NCI-H1436 treated with DMSO at 0.1 percent for 48 hours (cell line): ENCODE measurements around the gene POU2F1.

Experiments used
- DNase-seq: peaks from one replicate; lab custom pipeline; 2025; lab: John Stamatoyannopoulos, UW

POU2F1 gene

GRCh38 chr1:167442854-167443565 is 222.3 kb downstream of the POU2F1 start:
- no peak for DNase-seq

- DNase-seq: no peak
Measured at GRCh38 chr1:167443757-167444156, 223.1 kb downstream of the POU2F1 start.

DNA sequence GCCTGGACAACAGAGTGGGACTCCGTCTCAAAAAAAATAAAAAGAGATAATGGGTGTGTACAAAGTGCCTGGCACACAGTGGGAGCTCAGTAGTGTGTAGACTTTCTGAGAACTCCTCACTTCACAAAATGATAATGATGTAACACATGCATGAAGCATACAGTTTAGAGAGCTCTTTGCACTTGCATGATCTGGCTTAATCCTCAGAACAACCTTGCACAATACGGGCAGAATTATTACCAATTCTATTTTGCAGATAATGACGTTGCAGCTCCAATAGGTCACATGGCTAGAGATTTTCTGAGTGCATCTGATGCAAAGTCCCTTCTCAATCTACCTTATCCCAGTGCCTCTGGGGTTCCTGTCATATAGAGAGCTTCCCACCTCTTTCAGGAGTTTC is 226.3 kb downstream of the POU2F1 start:
- DNase-seq: no peak

GRCh38 chr1:167447521-167448136 is 226.9 kb downstream of the POU2F1 start:
- DNase-seq: no peak

GRCh38 chr1:167450843-167451242 is 230.2 kb downstream of the POU2F1 start:
- DNase-seq: no peak

DNA sequence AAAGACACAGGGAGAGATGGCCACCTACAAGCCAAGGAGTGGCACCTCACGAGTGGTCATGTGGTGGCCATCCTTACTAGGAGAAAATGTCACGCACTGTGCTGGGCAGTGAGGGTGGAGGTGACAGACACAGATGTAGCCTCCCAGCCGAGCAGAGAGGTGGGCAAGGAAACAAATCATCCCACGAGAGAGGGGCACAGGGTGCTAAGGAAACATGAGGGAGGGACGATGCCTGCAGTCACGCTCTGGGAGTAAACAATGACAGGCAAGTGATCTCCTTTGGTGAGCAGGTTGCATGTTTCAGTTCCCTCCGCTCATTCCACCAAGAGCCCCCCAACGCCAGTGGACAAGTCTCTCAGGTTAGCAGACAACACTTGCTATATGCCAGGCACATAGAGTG is 231.8 kb downstream of the POU2F1 start:
- DNase-seq: no peak

- no peak for DNase-seq
Measured at GRCh38 chr1:167453123-167453522, 232.4 kb downstream of the POU2F1 start.

DNA sequence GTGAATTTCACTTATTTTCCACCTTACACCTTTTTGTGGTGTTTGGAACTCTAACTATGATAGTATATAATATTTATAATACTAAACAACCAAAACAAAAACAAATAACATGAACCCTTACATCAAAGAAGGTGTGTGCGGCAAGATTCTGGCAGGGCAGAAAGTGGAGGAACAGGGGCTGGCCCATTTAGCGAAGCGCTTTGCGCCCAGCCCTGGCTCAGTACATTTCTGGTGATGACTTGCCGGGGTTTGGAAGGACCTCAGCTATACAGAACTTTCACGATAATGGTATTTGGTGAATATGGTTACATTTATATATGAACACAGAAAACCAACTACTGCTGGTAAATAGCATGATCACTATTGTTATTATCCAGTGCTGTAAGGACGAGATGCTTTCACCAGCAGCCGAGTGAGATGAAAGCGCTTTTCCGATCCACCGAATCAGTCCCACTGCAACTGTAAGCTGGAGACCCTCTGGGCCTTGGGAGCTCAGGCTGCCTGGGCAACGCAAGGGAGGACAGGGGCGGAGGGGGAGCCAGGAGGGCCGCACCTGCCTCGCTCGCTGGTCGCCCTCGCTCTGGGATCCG is 233.7 kb downstream of the POU2F1 start:
- no peak for DNase-seq

DNA sequence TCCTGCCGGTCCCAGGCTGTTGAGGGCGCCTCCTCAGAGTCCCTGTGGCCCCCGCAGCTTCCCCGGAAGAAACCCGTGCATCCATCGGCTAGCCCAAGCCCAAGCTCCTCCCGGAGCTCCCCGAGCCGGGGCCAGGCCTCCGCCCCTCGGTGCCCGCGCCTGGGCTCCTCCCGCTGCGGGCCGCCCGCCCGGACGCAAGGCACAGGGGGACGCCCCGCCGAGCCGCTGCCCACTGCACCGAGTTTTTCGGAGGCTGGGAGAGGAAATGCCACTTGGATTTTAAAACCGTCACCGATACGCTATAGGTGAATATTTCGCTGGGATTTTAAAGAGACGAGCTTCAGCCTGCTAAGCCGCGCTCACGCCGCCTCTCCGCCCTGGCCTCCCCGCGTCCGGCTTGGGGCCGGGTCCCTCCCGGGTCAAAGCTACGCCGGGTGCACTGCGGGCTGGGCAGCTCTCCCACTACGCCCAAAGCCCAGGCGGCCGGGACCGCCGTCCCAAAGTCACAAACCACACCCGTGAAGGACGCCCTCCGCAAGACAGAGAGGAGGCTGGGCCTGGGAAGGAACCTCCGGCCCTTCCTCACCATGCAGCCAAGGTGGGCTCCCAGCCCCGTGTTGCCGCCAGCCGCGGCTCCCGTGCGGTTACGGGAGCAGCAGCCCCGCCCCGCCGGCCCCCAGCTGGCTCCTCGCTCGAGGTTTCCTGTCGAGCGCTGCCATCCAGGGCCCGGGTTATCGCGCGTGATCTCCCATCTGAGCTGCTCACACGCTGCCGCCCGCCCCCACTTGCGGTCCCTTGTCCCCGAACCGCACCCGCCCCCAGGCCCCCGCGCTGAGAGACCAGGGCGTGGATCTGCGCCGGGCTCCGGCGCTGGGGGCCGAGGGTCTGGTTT is 234.5 kb downstream of the POU2F1 start:
- no peak for DNase-seq

DNA sequence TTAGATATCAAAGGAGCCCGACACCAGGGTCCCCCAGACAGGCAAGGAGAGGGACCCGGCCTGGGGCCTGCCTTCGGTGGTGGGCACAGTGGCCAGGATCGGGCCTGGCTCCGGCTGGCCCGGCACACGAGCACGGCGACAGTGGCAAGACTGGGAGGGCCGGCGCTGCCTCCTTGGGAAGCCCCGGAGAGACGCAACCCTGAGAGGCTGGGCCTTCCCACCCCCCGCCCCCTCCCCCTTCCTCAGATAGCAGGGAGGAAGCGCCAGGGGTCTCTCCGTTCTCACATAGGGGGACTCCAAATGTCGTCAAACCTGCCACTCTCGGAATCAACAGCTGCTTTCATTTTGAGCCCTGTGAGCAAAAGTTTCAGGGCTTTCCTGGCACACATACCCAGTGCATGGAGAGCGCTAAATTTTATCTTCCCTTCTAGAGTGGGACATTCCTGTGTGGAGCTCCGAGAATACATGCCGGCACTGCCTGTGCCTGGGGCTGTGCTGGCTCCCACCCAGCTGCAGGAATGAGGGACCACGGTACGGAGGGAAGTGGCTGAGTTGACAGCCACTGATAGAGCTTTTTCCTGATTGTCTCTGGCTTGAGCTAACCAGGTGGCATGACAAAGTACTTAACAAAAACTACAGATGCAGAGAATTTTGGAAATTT is 235.2 kb downstream of the POU2F1 start:
- DNase-seq: no peak

GRCh38 chr1:167456524-167456923 is 235.8 kb downstream of the POU2F1 start:
- no peak for DNase-seq

- no peak for DNase-seq
Measured at GRCh38 chr1:167456926-167457325, 236.2 kb downstream of the POU2F1 start.

- DNase-seq: no peak
Measured at GRCh38 chr1:167457936-167458584, 237.4 kb downstream of the POU2F1 start.

- no peak for DNase-seq
Measured at GRCh38 chr1:167460836-167461235, 240.2 kb downstream of the POU2F1 start.

- DNase-seq: no peak
Measured at GRCh38 chr1:167462341-167462740, 241.7 kb downstream of the POU2F1 start.

DNA sequence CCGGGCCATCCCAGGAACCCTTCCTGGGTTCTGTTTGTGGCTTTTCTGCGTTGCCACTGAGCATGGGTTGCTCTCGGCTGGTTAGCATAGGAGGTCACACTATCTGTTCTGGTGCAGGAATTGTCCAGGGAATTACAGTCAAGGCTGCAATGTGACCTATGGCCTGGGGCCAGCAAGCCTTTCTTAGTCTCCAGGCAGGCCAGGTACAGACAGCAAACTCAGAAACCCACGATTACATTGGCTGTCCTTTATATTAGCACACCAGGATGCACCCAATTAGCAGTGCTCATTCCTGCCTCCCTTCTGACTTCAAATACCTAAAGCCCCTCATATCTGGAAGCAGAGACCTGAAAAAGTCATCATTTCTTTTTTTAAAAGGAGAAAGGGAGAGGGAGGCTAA is 242.4 kb downstream of the POU2F1 start:
- no peak for DNase-seq

DNA sequence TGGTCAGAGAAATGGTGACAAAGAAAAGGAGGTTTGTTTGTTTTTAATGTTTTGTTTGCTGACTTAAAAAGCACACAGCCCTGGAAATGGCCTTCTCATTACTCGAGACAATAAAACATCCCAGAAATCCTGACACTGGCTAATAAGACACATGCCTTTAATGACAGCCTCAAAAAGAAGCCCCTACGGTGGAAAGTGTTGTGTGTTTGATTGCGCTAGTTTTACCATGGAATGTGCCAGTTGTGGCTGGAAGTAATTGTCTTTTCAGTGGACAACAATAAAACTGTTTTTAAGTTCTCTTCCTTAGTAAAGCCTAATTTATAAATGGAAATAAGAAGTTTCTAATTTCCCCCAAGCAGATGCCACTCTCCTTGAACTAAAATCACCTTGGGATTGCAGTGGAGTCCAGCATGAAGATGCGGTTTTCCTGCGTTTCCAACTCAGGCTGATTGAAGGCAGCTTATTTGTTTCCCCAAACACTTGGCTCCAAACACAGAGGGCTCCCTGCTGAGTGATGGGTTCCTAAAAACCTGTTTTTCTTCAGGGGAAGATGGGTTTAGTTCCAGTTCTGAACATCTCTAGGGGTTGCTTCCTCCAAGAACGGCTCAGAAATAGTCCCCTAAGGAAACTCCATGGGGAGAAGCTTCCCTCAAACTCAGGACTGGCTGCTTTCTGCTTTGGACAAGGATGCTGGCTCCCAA is 243.3 kb downstream of the POU2F1 start:
- DNase-seq: no peak

- DNase-seq: no peak
Measured at GRCh38 chr1:167465018-167465417, 244.3 kb downstream of the POU2F1 start.

DNA sequence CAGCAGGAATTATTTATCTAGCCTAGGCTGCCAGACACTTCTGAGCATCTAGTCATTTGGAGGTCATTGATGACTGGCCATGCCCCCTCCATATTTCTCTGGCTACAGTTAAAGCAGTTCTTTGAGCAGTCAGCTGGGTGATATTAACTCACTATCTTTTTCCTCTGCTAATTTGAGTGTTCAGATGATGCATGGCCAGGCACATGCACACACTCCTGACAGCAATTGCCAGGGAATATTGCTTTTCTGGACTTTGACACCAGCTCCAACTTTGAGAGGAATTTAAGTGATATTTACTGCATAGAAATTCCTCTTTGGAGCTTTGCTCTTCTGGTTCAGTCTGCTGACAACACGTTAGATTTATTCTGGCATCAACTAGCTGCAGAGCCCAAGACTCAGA is 245.1 kb downstream of the POU2F1 start:
- no peak for DNase-seq

DNA sequence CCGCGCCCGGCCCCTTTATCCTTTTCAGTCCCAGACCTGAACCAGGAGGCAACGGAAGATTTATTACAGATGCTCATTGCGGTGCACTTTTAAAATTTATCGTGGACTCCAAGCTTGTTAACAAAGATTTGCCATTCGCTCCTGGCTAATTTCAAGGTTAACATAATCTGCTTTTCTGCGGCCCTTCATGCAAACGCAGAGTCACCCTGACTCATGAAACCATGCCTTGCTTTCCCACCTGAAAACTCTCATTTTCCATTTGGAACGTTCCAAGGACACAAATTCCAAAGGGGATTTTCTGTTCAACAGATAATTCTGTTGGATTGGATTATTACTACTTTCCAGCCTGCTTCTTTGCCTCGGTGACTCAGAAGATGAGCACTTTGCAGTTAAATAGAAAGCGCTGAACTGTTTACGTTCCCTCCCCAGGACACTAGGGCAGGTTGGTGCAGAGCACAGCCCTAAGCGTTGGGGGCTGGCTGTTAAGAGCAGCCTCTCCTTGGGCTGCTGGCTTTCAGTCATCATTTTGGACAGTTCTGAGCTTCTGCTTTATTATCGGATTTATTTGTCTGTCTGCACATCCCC is 246.5 kb downstream of the POU2F1 start:
- DNase-seq: no peak
